ENCODE results near the gene SMIM17. TPM values are rescaled to one million over a fixed set of nuclear protein-coding genes. Genes with fewer than 3 reads are reported as not detected.

The SMIM17 gene
- total RNA-seq, 1 donor from 2014 or later: not detected

DNA sequence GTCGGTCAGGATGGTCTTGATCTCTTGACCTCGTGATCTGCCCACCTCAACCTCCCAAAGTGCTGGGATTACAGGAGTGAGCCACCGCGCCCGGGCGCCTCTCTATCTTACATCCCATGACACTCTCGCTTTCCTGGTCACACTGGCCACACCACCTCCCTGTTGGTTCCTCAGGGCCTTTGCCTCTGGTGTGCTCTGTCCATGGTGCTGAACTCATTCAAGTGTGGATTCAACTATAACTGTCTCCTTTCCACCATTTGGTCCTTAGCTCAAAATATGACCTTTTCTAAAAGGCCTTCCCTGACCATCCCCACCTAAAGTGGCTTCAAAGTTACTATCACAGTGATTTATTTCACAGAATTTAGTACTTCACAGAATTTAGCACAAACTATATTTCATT lies 3.7 kb upstream of the SMIM17 start:
- intact Hi-C loops (cut with DNase I): no loop called here
- ATAC-seq (no peak), DNase-seq (ENCODE audit: missing footprints) (no peak)

DNA sequence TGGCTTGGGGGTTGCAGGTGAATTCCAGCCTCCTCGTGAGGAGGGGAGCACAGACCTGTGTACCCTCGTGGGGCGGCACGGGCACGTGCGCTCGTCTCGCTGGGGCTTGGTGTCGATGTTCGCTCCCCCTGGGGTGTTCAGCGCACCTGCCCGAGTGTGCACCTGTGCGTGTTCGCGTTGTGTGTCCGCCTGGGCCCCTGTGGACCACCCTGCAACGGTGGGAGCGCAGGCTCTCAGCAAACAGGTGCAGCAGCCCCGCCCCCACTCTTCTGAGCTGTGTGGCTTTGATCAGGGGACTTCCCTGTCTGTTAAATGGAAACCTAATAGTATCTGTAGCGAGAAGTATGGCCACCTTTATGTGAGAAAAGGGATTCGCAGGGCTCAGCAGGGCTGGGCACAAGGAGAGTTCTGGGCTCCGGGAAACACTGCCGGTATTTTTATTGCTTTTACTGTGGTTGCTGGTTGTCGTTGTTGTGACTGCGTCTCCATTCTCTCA lies 549 bp downstream of the SMIM17 start:
- intact Hi-C loops (cut with DNase I): no loop called here
- ATAC-seq (no peak), DNase-seq (ENCODE audit: missing footprints) (no peak)

DNA sequence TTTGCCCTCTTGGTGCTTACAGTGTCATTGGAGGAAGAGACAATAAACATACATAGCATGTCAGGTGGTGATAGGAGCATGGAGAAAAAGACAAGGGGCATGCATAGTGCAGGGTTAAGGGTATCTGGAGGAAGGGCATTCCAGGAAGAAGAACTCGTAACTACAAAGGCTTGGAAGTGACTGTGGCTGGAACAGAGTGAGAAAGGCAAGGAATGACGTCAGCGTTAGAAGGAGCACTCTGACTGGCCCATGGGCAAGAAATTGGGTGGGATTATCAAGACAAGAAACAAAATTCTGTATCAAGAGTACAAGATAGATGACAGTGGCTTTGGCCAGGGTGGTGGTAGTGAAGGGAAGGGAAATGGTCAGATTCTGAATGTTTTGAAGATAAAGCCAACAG lies 11.2 kb downstream of the SMIM17 start:
- intact Hi-C loops (cut with DNase I): no loop called here
- ATAC-seq: no peak
- DNase-seq (ENCODE audit: missing footprints): no peak

DNA sequence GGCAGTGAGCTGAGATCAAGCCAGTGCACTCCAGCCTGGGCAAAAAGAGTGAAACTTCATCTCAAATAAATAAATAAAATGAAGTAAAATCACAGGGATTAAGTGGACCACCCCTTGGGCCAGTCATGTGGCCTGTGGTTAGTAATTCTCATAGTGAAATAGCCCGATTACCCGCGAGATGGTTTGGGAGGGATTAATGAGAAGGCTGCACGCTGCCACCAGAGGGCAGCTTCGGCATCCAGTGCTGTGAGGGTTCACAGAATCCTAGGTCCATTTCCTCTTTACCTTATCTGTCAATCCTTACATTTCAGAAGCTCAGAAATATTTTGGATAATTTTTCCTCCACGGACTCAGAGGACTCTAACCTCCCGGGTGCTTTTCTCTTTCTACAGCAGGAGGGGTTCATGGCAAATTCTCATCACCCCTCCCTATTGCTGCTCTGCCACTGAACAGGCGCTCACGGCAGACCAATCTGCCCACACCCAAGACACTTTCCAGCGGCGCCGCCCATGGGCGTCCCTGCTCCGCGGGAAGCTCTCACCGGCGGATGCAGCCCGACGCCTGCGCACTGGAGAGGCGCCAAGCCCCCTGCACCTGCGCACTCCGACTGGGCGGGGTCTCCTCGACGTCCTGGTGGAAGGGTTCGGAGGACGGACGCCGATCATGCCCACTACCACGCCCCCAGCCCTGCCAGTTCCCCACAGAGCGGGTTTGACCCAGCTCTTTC lies 17.6 kb downstream of the SMIM17 start:
- intact Hi-C loops (cut with DNase I): no loop called here
- ATAC-seq (peak; percentile 64), DNase-seq (ENCODE audit: missing footprints) (no peak)

GRCh38 chr19:56661248-56661647 lies 18.3 kb downstream of the SMIM17 start:
- ATAC-seq: no peak
- no peak for DNase-seq (ENCODE audit: missing footprints)
- intact Hi-C loops (cut with DNase I): no loop called here

GRCh38 chr19:56663931-56664500 lies 21.1 kb downstream of the SMIM17 start:
- DNase-seq (ENCODE audit: missing footprints) (no peak), ATAC-seq (no peak)
- intact Hi-C loops (cut with DNase I): no loop called here

DNA sequence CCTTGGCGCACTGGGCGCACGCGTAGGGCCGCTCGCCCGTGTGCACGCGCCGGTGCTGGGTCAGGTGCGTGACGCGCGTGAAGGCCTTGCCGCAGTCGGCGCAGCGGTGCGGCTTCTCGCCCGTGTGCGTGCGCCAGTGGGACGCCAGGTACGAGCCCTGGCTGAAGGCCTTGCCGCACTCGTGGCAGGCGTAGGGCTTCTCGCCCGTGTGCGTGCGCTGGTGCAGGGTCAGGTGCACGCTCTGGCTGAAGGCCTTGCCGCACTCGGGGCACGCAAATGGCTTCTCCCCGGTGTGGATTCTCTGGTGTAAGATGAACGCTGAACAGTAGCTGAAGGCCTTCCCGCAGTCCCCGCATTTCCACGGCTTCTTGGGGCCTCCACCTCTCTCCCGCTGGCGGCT lies 21.6 kb downstream of the SMIM17 start:
- intact Hi-C loops (cut with DNase I): no loop called here
- ATAC-seq: no peak
- DNase-seq (ENCODE audit: missing footprints): no peak

- ATAC-seq: no peak
- intact Hi-C loops (cut with DNase I): no loop called here
- no peak for DNase-seq (ENCODE audit: missing footprints)
Observed at GRCh38 chr19:56667311-56667870, 24.4 kb downstream of the SMIM17 start.

DNA sequence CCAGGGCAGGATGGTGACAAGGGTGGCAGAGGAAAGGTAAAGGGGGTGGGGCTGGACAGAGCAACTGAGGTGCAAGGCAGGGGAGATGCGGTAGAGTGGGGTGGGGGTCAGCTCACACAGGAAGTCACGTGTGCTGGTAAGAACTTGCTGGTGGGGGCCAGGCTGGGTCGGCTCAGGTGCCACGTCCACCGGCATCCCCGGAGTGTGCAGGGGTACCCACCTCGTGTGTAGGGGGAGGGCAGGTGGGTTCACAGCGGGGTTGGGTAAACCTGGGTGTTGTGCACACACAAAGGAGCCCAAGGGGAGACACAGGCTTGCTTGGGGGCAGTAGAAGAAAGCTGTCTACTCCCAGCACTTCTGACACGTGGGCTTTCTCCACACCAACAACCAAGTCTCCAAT lies 25.7 kb downstream of the SMIM17 start:
- DNase-seq (ENCODE audit: missing footprints) (no peak), ATAC-seq (no peak)
- intact Hi-C loops (cut with DNase I): no loop called here

DNA sequence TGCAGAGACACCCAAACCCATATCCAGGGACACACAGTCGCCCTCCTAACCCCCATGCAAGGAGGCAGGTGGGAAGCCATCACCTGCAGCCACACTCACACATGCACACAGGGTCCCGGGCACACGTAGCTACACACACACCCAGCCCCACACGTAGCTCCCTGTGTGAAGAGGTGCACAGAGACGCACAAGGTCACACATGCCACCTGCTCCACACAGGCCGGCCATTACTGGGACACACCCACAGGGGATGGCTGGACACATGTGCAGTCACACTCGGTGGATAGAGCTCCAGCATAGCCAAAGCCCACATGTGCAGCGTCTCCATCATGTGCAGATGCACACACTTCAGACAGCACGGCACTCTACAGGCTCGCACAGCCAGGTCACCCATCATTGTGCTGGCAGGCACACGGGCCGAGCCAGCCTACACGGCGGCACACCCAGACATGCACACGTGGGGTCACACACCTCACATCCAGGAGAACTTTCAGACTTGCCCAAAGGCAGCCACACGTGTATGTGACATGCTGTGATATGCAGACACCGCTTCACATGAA lies 27.5 kb downstream of the SMIM17 start:
- ATAC-seq: no peak
- intact Hi-C loops (cut with DNase I): loop anchor here (2.0 to 5.0 kb wide), 2 partner anchors 73 to 168 kb away; partner anchors contain the start of gene ZNF71
- DNase-seq (ENCODE audit: missing footprints): no peak

DNA sequence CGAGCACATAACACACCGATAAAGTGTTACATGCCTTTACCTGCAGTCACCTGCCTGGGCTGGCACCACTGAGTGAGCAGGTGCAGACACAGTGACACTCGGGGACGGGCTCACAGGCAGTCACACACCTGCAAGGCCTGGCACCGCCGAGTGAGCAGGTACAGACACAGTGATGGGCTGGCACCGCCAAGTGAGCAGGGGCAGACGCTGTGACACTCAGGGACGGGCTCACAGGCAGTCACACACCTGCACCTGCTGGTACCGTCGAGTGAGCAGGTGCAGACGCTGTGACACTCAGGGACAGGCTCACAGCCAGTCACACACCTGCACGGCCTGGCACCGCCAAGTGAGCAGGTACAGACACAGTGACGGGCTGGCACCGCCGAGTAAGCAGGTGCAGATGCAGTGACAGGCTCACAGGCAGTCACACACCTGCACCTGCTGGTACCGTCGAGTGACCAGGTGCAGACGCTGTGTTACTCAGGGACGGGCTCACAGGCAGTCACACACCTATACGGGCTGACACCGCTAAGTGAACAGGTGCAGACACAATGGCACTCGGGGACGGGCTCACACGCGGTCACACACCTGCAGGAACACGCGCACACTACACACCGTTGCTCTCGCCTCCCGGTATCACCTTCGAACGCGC lies 28.1 kb downstream of the SMIM17 start:
- DNase-seq (ENCODE audit: missing footprints) (peak; percentile 69), ATAC-seq (no peak)
- intact Hi-C loops (cut with DNase I): loop anchor here (2.0 to 5.0 kb wide), 2 partner anchors 74 to 168 kb away; partner anchors contain the start of gene ZNF71

DNA sequence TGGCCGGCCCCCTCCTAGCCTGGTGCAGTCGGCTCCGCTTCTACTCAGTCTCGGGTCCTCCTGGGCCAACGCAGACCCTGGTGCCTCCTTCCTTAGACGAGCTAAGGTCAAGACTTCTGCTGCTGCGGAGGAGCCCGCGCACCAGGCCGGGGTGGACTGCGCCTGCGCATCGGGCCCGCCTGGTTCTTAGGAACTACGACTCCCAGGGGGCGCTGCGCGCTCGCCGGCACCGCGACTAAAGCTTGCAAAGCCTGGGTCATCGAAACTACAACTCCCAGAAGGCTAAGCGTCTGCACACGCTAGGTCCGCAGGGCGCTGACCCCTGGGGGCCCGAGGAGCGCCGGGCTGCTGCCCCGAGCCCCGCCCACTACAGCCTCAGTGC lies 28.6 kb downstream of the SMIM17 start, which contains the start of gene ZNF835:
ZNF835 (minus strand) TSS at position 145 of the 382 bp plus-strand sequence. CDS start 6,559 bp downstream, outside the sequence.
- intact Hi-C loops (cut with DNase I): loop anchor here (2.0 to 5.0 kb wide), 2 partner anchors 74 to 167 kb away; partner anchors contain the start of gene ZNF71
- peak; percentile 97 for DNase-seq (ENCODE audit: missing footprints)
- peak; percentile 95 for ATAC-seq

DNA sequence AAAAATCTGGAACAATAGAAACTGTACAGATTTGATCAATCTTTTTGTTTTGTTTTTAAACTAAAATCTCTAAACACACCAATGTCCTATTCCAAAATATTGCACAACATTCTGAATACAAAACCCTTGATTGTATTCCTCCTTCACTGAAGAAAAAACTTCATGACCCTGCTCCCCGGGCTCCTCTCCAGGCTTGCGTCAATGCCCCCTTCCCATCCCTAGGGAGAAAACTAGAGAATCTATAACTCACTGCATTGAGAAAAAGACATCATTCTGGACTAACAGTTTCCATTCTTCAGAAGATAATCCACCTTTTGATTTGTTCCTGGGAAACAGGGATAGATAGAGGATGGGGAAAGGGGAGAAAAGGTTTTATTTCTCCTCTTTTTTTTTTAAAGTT lies 29.7 kb downstream of the SMIM17 start:
- DNase-seq (ENCODE audit: missing footprints): peak; percentile 87
- intact Hi-C loops (cut with DNase I): loop anchor here (5.0 kb wide), 1 partner anchor 75 kb away; the partner anchor contains the start of gene ZNF71
- ATAC-seq: peak; percentile 49

GRCh38 chr19:56678205-56678604 lies 35.2 kb downstream of the SMIM17 start:
- DNase-seq (ENCODE audit: missing footprints) (no peak), ATAC-seq (no peak)
- intact Hi-C loops (cut with DNase I): no loop called here

DNA sequence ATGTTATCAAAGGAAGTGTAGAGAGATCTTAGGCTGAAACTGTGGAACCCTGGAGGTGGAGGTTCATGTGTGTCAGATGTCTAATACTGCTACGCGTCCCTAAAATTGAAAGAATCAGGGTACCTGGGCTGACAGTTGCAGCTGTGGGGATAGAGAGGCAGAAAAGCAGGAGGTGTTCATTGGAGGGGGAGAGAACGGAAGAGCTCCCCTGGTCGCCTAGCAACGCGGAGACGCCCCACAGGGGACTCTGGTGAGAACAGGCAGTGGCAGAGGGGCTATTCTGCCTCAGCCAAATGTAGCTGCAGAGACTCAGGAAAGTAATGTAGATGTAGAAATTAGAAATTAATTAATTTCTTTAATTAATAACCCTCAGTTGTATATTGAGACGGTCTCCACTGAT lies 38.7 kb downstream of the SMIM17 start:
- ATAC-seq (no peak), DNase-seq (ENCODE audit: missing footprints) (no peak)
- intact Hi-C loops (cut with DNase I): no loop called here

DNA sequence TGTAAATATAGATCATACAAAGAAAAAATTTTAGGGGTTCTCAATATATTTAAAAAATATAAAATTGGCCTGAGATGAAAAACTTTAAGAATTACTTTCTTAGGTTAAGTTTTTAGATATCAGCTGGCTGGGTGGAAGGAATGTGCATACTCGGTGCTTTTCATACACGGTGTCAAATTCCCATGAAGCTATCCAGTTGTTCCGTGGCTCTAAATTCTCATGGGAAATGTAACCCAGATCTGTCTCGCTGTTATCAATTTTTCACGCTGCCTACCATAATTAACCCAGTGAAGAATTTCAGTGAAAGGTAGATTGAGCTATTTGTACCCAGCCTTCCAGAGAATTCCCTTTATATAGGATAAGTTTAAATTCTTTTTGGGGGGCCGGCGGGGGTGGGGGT lies 40.2 kb downstream of the SMIM17 start:
- ATAC-seq: no peak
- DNase-seq (ENCODE audit: missing footprints): no peak
- intact Hi-C loops (cut with DNase I): no loop called here

- ATAC-seq (no peak), DNase-seq (ENCODE audit: missing footprints) (no peak)
- intact Hi-C loops (cut with DNase I): no loop called here
Observed at GRCh38 chr19:56687031-56687430, 44.1 kb downstream of the SMIM17 start.

DNA sequence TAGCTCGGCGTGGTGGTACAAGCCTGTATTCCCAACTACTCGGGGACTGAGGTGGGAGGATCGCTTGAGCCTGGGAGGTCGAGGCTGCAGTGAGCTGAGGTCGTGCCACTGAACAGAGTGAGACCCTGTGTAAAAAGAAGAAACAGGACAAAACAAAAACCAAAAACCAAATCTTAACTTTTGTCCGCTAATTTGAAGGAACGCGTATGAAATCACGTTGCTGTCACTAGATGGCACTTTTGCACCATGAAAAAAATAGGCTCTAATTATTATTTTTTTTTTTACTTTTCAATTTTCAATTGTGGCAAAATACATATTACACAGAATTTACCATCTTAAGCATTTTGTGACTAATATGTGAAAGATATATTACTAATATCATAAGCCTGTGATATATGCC lies 46.2 kb downstream of the SMIM17 start:
- DNase-seq (ENCODE audit: missing footprints) (no peak), ATAC-seq (no peak)
- intact Hi-C loops (cut with DNase I): no loop called here

GRCh38 chr19:56690670-56691069 lies 47.7 kb downstream of the SMIM17 start:
- intact Hi-C loops (cut with DNase I): no loop called here
- ATAC-seq: no peak

More at GRCh38 chr19:56690670-56691069, 47.7 kb downstream of the SMIM17 start:
- no peak for DNase-seq (ENCODE audit: missing footprints)
